ENCODE data around the gene CALHM6.

GRCh38 chr6:116458264-116458663 lies 2.9 kb upstream of the CALHM6 start:
- TF ChIP-seq CTCF (IDR thresholded peaks at IDR 0.05) (no peak), POLR2A (IDR thresholded peaks at IDR 0.05) (no peak)
